Embryonic facial prominence (tissue), 1 donor: Measurements from ENCODE around the gene KANTR.

Experiments
- DNase-seq: peaks from one replicate; pipeline ENCODE4 v3.0.0-alpha.2; 2016; ENCODE audit errors: extremely low spot score

KANTR gene

GRCh38 chrX:53081925-53082772 is 11.8 kb upstream of the KANTR start, which contains the start of gene TSPYL2:
Gene TSPYL2 (plus strand): TSS chrX:53082367. CDS start chrX:53082499, 132 bp downstream.
- DNase-seq = peak; percentile 91

- no peak for DNase-seq
These were observed 10.9 kb upstream of the KANTR start for GRCh38 chrX:53082773-53083616.

DNA sequence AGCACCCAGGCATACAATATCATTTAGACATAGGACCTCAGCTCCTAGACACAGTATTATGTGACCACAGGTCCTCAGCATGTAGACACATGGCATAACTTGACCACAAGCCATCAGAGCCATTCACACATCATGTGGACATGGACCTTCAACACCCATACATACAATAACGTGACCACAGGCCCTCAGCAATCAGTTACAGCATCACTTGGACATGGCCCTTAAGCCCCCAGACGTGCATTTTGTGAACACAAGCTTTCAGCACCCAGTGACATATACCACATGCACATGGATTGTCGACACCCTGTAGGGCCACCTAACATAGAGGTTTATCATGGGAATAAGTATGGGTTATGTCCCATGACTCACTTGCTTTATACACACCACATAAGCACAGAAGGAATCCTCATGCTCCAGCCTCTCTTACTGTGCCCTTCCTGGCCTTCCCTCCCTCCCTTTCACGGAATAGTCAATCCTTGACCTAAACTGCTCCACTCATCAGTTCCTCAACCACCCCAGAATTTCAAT is 9.8 kb upstream of the KANTR start:
- DNase-seq = no peak

GRCh38 chrX:53084863-53085262 is 9.1 kb upstream of the KANTR start:
- DNase-seq = no peak

- no peak for DNase-seq
These were observed 8.2 kb upstream of the KANTR start for GRCh38 chrX:53085661-53086229.

DNA sequence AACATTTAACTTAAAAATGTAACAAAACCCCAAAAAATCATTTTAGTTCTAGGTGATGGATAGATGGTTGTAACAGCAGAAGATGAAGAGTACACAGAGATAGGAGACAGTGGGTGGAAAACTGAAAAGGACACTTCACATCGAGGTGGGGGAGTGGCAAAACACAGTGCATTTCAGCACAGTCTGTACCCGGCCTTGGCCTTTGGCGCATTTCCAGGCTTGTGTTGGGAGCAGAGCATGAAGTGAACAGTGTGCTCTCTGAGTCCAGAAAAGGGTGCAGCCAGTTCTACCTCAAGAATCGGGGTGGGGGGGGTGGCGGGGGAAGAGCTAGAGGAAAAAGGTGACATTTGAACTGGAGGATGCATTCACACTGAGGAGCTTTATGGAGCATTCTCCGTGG is 7.5 kb upstream of the KANTR start:
- no peak for DNase-seq

GRCh38 chrX:53087388-53087831 is 6.5 kb upstream of the KANTR start:
- no peak for DNase-seq

- peak; percentile 62 for DNase-seq
These were observed 5.6 kb upstream of the KANTR start for GRCh38 chrX:53088136-53088974.

- DNase-seq = no peak
These were observed 4.6 kb upstream of the KANTR start for GRCh38 chrX:53089224-53089842.

GRCh38 chrX:53089925-53090324 is 4.0 kb upstream of the KANTR start:
- no peak for DNase-seq

DNA sequence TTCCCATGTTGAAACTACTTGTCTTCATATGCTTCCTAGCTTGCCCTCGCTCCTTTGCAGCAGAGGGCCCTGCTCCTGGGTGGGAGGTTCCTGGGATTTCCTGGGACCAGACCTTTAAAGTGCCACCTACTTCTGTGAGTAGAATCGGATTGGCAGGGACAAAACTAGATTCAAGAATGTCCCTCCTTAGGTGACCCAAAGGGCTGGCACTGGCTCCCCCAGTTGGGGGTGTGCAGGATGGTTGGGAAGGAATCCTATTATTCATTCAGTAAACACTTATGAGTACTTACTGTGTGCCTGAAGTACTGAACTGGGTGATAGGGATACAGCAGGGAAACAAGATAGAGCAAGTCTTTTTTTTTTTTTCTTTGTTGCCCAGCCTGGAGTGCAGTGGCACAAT is 2.6 kb upstream of the KANTR start:
- no peak for DNase-seq

DNA sequence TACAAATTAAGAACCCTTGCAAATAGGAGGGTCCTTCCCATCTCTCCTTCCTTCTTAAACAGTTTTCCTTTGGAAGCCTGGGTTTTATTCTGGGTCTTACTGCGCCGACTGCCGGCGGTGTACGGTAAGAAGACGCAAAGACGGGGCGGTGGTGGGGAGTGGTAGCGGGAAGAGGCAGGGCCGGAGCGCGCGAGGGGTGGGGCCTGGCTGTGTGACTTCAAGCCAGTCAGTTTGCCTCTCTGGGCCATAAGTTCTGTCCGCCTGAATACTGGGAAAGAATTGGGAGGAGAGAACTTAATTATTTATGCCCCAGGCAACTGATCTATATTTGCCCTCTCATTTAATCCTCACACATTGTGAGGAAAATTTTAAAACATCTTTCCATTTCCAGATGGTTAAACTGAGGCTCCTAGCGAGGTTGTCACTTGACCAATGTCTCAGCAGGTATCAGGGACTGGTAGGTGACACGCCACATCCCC is 726 bp upstream of the KANTR start:
- no peak for DNase-seq

DNA sequence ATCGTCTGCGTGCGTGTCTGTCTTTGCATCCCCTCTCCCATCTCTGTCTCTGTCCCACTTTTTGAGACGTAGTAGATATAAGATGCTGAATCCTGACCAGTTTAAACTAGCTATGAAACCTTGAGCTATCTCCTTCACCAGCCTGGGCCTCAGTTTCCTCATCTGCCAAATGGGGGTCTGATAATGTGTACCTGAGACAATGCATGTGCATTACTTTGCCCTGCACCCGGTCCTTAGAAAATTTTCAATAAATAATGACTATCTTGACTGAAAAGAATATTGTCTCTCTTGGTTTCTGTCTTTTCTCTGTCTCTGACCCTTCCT is 602 bp downstream of the KANTR start:
- no peak for DNase-seq

- DNase-seq = no peak
These were observed 1.9 kb downstream of the KANTR start for GRCh38 chrX:53095796-53096195.

DNA sequence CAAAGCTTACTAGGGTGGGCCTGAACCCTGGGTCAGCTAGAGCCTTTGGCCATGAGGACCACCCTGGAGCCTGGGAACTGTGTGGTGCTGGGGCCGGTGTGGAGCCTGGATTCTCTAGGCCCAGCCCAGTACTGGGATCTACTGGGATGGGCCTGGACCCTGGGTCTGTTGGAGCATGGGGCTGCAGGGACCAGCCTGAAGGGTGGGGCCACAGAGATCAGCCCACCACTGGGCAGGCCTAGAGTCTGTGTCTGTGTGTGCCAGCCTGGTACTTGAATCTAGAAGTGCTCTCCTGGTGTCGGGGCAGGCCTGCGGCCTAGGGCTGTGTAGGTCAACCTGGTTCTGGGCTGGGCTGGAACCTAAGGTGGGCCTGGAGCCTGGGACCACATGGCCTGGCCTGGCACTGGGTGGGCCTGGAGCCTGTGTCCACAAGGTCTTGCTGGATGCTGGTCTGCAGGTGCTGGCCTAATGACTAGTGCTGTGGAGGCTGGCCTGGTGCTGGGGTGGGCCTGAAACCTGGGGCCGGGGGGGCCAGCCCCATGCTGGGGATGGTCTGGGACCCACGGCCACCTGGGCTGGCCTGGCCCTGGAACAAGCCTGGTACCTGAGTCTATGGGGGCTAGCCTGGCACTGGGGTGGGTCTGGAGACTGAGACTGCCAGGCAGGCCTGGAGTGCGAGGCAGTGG is 21.1 kb downstream of the KANTR start:
- no peak for DNase-seq

GRCh38 chrX:53115550-53115874 is 21.6 kb downstream of the KANTR start:
- no peak for DNase-seq

DNA sequence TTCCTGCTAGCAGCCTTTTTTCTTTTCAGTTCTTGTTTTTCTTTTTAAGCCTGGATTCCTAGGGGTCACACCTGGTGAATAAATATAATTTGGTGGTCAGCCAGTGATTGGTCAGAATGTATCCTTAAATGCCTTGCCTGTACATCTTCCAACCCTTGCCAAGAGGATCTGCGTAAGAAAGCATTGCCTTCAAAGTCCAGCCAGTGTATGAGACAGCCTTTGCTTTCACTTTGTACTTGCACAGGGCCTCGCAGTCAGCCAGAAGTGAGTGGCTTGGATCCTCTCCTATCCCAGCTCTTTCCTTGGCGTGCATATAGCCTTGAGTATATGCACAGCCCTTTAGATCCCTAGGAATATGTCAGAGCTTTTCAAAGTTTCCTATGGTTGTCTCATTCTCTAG is 22.2 kb downstream of the KANTR start:
- DNase-seq = no peak

DNA sequence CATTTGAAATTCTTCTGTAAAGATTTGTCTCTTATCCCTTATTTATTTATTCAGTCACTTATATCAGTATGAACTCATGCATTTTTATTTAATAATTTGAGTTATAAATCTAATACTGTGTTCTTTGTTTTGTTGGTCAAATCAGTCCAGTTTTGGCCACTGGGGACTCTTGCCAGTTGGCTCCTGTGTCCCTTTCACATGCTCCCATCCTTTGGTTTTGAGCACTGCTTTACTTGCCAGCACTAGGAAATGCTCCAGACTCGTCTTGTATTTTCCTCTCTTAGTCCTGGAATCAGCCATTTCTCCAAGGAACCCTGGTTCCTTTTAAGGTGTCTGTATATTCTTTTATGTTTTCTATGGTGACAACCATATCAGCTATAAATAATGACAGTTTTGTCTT is 28.1 kb downstream of the KANTR start:
- no peak for DNase-seq

DNA sequence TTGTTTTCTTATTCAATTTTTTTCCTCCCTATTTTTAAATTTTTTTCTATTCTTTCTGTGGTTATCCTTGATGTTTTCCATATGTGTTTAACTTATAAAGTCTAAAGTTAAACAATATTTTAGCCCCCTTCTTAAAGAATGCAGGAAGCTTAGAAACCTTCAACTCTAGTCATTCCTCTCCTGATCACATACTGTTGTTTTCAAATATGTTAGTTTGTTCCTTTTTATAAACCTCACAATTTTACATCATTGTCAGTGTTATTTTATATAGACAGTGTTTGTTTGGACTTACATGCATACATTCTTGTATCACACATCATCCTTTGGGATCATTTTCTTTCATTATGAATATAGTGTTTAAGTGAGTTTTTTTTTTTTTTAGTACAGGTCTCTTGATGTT is 31.6 kb downstream of the KANTR start:
- DNase-seq = no peak

DNA sequence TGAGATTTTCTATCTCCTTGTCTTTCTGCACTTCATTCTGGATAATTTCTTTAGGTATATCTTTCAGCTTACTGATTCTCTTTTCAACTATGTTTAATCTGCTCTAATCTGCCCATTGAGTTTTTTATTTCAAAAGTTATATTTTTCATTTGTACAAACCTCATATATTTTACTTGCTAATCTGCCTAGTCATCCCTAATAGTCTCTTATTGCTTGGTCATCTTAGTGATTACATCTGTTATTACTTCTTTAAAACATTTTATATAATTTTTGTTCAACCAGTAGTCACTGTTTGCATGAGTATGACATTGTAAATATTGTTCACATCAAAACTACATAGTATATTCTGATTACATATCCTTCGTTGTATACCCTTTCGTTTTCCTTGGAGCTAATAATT is 32.4 kb downstream of the KANTR start:
- DNase-seq = no peak
